GM12865 (cell line): ENCODE data around the gene GPR143.

Experiments used
- DNase-seq: peaks from one replicate; pipeline ENCODE4 v3.0.0; 2010; ENCODE audit warnings: low read depth
- H3K4me3 ChIP-seq: 2 replicates; pipeline ENCODE4 v1.5.1; 2011; ENCODE audit warnings: mild to moderate bottlenecking, low read depth, low read length, control low read depth
- TF ChIP-seq, protein P1 (sequence below): IDR thresholded peaks from 2 replicates; pipeline ENCODE4 v1.5.1; 2011; ENCODE audit warnings: low read length, control low read depth, low read depth, inconsistent platforms; ENCODE audit not compliant: insufficient read depth; ENCODE audit errors: missing control alignments

Gene GPR143

DNA sequence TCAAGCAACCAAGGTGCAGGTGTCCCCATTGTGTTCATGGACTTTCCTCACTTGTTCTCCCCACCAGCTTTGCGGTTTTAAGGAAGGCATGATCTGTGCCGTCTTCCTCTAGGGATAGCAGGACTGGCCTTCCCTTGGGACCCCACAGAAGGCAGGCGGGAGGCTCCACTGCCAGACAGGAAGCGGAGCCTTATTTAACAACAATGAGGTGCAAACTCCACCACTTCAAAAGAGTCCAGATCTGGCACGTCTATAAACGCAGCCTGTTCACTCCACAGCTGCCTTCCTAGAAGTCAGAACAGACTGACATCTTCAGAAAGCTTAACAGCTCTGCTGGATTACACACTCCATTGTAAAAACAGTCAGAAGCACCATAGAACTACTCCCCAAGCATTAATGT is 1.7 kb upstream of the GPR143 start:
- no peak overlapping the region for H3K4me3 ChIP-seq
- TF ChIP-seq, protein P1, sequence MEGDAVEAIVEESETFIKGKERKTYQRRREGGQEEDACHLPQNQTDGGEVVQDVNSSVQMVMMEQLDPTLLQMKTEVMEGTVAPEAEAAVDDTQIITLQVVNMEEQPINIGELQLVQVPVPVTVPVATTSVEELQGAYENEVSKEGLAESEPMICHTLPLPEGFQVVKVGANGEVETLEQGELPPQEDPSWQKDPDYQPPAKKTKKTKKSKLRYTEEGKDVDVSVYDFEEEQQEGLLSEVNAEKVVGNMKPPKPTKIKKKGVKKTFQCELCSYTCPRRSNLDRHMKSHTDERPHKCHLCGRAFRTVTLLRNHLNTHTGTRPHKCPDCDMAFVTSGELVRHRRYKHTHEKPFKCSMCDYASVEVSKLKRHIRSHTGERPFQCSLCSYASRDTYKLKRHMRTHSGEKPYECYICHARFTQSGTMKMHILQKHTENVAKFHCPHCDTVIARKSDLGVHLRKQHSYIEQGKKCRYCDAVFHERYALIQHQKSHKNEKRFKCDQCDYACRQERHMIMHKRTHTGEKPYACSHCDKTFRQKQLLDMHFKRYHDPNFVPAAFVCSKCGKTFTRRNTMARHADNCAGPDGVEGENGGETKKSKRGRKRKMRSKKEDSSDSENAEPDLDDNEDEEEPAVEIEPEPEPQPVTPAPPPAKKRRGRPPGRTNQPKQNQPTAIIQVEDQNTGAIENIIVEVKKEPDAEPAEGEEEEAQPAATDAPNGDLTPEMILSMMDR, result no peak
- DNase-seq, result no peak

DNA sequence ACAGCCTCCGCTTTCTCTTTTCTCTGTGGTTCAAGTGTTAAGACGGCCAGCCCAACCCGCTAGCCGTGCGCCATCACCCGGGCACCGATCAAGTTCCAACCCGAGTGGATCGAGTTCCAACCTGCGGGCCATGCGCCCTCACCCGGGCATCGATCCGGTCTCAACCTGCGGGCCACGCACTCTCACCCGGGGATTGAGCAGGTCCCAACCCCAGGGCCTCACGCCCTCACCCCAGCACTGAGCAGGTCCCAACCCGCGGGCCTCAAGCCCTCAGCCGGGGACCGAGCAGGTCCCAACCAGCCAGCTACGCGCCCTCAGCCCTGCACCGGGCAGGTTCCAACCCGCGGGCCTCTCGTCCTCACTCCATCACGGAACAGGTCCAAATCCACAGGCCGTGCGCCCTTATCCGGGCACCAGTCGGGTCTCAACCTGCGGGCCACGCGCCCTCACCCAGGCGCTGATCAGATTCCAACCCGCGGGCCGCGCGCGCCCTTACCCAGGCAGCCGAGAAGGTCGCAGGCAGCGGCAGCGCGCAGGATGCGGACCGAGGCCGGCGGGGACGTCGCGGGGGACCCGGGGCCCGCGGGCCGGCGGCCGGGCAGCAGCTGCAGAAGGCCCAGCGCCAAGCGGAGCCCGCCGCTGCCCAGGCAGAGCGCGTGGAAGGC is 443 bp downstream of the GPR143 start:
- DNase-seq, result no peak
- no peak overlapping the region for H3K4me3 ChIP-seq
- TF ChIP-seq, protein P1, result no peak

DNA sequence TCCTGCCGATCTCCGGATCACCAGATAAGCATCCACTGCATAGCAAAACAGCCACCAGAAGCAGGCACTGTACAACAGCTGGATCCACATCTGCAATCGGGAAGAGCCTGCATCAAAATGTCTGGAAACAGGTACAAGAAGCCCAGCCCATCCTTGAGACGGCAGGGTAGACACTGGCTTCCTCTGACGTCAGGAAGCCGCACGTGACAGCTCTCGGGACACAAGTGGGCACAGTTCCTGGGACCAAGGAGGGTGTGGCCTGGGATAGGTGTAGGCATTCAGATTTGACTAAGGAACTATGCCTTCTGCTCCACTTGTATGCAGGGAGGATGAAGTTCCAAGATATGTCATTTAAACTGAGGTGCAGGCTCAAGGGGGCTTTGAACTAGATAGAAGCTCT is 6.3 kb downstream of the GPR143 start:
- DNase-seq, result no peak
- TF ChIP-seq, protein P1, result no peak
- H3K4me3 ChIP-seq, result no peak overlapping the region

DNA sequence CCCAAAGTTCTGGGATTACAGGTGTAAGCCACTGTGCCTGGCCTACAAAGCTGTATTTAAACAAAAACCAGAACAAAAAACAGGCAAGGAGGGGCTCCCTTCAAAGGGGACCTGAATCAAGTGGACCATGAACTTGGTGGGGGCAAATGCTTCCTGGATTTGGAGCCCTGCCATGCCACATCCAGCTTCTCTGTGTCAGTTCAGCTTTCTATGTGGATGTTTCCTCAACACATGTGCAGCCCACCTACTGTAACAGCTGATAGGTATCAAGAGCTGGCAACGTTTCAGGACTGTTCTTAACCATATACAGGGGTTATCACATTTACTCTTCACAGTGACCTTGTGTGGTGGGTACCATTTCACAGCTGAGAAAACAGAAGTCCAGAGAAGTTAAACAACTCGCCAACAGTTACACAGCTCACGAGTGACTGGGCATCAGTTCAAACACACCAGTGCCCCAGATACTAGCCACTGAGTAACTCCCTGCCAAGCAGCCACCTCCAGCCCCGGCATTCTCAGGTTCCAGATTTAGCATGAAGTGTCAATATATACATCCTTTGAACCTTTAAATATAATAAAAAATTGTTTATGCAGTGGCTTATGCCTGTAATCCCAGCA is 7.5 kb downstream of the GPR143 start:
- H3K4me3 ChIP-seq, result no peak overlapping the region
- no peak for DNase-seq
- TF ChIP-seq, protein P1, result no peak

DNA sequence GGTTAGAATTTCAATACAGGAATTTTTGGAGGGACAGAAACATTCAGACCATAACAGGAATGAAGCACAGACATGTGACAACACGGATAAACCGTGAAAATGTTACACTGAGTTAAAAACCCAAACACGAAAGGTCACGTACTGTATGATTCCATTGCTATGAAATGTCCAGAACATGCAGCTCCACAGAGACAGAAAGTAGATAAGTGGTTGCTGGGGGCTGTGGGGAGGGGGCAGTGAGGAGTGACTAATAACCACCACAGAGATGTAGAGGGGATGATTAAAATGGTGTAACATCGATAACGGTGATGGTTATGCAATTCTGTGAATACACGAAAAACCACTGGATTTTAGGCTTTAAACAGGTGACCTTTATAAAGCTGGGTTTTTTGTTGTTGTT is 8.3 kb downstream of the GPR143 start:
- DNase-seq, result no peak
- TF ChIP-seq, protein P1, result no peak
- no peak overlapping the region for H3K4me3 ChIP-seq

DNA sequence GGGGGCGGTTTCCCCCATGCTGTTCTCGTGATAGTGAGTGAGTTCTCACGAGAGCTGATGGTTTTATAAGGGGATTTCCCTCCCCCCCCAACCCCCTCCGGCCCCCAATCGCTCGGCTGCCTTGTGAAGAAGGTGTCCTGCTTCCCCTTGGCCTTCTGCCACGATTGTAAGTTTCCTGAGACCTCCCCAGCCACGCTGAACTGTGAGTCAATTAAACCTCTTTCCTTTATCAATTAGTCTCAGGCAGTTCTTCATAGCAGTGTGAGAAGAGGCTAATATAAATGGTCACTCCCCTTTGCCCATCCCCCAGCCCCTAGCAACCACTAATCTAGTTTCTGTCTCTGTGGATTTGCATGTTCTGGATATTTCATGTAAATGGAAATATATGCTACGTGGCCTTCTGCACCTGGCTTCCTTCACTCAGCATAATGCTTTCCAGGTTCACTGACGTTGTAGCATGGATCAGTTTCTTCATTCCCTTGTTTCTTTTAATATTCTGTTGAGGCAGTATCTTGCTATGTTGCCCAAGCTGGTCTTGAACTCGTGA is 16.4 kb downstream of the GPR143 start:
- H3K4me3 ChIP-seq, result no peak overlapping the region
- TF ChIP-seq, protein P1, result no peak
- DNase-seq, result no peak
